ENCODE results near the gene GADD45G. TPM values are rescaled to one million over a fixed set of nuclear protein-coding genes. Genes with fewer than 3 reads are reported as not detected.

The GADD45G gene
- total RNA-seq, 4 donors from 2014 or later = 8.3 to 27.2 (median 14.4) TPM

GRCh38 chr9:89639961-89640360 is 35.1 kb downstream of the GADD45G start:
- H3K4me1 ChIP-seq = peaks cover 13 to 19% of the 10 kb centered on the region in 2 donors
- H3K9me3 ChIP-seq = no peaks in the 10 kb centered on the region
- no peak overlapping the region for H3K27ac ChIP-seq
- no peak overlapping the region for H3K4me3 ChIP-seq (replicated peaks in 1 of 3)
- WGBS, 2 donors = 84 to 90% methylated on average over 4 to 5 of the region's 5 CpGs
- H3K36me3 ChIP-seq = no peaks in the 10 kb centered on the region
- TF ChIP-seq CTCF (IDR thresholded peaks at IDR 0.05) (no peak), POLR2A (IDR thresholded peaks at IDR 0.05) (no peak)
- intact Hi-C loops (cut with DNase I) = loop anchor here (2.0 kb wide), 1 partner anchor 37 kb away; no protein-coding TSS in a partner anchor
- no peaks in the 10 kb centered on the region for H3K27me3 ChIP-seq
- no peak for DNase-seq

GRCh38 chr9:89640361-89640760 is 35.5 kb downstream of the GADD45G start:
- H3K27ac ChIP-seq = no peak overlapping the region
- H3K4me1 ChIP-seq = peaks cover 9 to 15% of the 10 kb centered on the region in 2 donors
- H3K4me3 ChIP-seq (replicated peaks in 1 of 3) = no peak overlapping the region
- no peaks in the 10 kb centered on the region for H3K9me3 ChIP-seq
- no peak for TF ChIP-seq POLR2A (IDR thresholded peaks at IDR 0.05)
- intact Hi-C loops (cut with DNase I) = no loop called here
- H3K27me3 ChIP-seq = no peaks in the 10 kb centered on the region
- H3K36me3 ChIP-seq = no peaks in the 10 kb centered on the region
- 80% methylated on average over 9 to 10 of the region's 11 CpGs for WGBS, 2 donors
- no peak for DNase-seq

GRCh38 chr9:89640801-89641200 is 36.0 kb downstream of the GADD45G start:
- WGBS, 2 donors = 87 to 92% methylated on average over 4 to 7 of the region's 8 CpGs
- Histone ChIP-seq H3K27ac (no peak overlapping the region), H3K27me3 (no peaks in the 10 kb centered on the region), H3K36me3 (no peaks in the 10 kb centered on the region), H3K4me1 (peaks cover 5 to 11% of the 10 kb centered on the region in 2 donors), H3K4me3 (replicated peaks in 1 of 3) (no peak overlapping the region), H3K9me3 (no peaks in the 10 kb centered on the region)
- TF ChIP-seq CTCF (IDR thresholded peaks at IDR 0.05) = no peak
- no peak for TF ChIP-seq POLR2A (IDR thresholded peaks at IDR 0.05)
- intact Hi-C loops (cut with DNase I) = no loop called here
- no peak for DNase-seq

GRCh38 chr9:89641980-89642379 is 37.2 kb downstream of the GADD45G start:
- WGBS, 2 donors = 95 to 96% methylated on average over 4 of the region's 4 CpGs
- no peak for DNase-seq
- H3K4me1 ChIP-seq = peaks cover 4 to 9% of the 10 kb centered on the region in 2 donors
- no peak overlapping the region for H3K4me3 ChIP-seq (replicated peaks in 1 of 3)
- intact Hi-C loops (cut with DNase I) = no loop called here
- H3K36me3 ChIP-seq = no peaks in the 10 kb centered on the region
- H3K9me3 ChIP-seq = no peaks in the 10 kb centered on the region
- no peak overlapping the region for H3K27ac ChIP-seq
- TF ChIP-seq CTCF (IDR thresholded peaks at IDR 0.05) (no peak), POLR2A (IDR thresholded peaks at IDR 0.05) (no peak)
- no peaks in the 10 kb centered on the region for H3K27me3 ChIP-seq

GRCh38 chr9:89642789-89643188 is 38.0 kb downstream of the GADD45G start:
- Histone ChIP-seq H3K27ac (no peak overlapping the region), H3K27me3 (no peaks in the 10 kb centered on the region), H3K4me3 (replicated peaks in 1 of 3) (no peak overlapping the region), H3K9me3 (no peaks in the 10 kb centered on the region), H3K4me1 (peaks cover 4 to 9% of the 10 kb centered on the region in 2 donors), H3K36me3 (no peaks in the 10 kb centered on the region)
- 94% methylated on average over 6 of the region's 6 CpGs for WGBS, 2 donors
- TF ChIP-seq CTCF (IDR thresholded peaks at IDR 0.05) (no peak), POLR2A (IDR thresholded peaks at IDR 0.05) (no peak)
- intact Hi-C loops (cut with DNase I) = no loop called here
- DNase-seq = no peak

Data from thyroid gland (tissue), 4 donors.